ENCODE results near the gene DUSP22. TPM values are rescaled to one million over a fixed set of nuclear protein-coding genes. Genes with fewer than 3 reads are reported as not detected.

The DUSP22 gene
- total RNA-seq, 1 donor from 2014 or later = 40.0 TPM

DNA sequence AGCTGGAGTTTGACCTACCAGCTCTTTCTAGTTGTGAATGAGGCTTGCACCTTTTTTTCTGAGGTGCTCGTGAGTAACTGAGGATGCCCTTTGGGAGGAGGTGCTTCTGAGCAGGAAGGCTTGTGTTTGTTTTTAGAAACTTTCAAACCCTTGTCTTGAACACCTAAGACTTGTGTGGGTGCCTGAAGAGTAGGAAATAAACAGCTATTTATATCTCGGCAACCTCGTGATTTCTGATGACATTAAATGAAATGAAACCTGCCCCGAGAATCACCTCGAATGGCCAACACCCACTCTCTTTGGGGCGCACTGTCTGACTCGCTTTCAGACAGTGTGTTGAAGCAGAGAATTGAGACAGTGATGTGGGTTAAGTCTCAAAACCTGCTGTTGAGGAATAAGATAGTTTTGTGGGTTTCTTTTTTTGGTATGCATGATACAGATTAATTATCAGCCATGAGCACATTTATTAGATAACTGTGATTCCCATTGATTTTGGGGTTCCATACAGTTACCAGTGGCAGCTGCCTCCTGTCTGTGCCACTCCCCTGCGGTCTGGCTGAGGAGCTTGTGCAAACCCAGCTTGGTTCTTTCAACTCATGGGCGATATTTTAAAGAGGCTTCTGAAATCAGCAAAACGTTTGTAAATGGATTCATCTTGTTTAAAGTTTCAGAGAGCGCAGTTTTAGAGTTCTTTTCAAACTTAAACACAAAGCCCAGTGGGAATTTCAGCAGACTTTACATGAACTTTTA lies 107.7 kb downstream of the DUSP22 start:
- Mint-ChIP-seq H3K27ac (no peak overlapping the region), H3K4me3 (no peak overlapping the region), H3K9me3 (peaks cover 7% of the 10 kb centered on the region), H3K36me3 (no peaks in the 10 kb centered on the region), H3K27me3 (ENCODE audit: insufficient read depth, low read depth) (peaks cover 21% of the 10 kb centered on the region), H3K4me1 (no peaks in the 10 kb centered on the region)
- H3F3A ChIP-seq (ENCODE audit: low read depth) = no peaks in the 10 kb centered on the region
- no peak overlapping the region for H3K4me2 ChIP-seq
- H3K27ac ChIP-seq = no peak overlapping the region
- H3K9me3 ChIP-seq (ENCODE audit: low read depth) = no peaks in the 10 kb centered on the region
- H3K4me3 ChIP-seq = no peak overlapping the region
- peaks cover 37% of the 10 kb centered on the region for H3K27me3 ChIP-seq
- no peaks in the 10 kb centered on the region for H3K4me1 ChIP-seq
- H3K9ac ChIP-seq = no peak overlapping the region
- no peaks in the 10 kb centered on the region for H3K79me2 ChIP-seq (ENCODE audit: low read depth)
- no peaks in the 10 kb centered on the region for H4K20me1 ChIP-seq (ENCODE audit: low read depth)
- TF ChIP-seq, protein P1, sequence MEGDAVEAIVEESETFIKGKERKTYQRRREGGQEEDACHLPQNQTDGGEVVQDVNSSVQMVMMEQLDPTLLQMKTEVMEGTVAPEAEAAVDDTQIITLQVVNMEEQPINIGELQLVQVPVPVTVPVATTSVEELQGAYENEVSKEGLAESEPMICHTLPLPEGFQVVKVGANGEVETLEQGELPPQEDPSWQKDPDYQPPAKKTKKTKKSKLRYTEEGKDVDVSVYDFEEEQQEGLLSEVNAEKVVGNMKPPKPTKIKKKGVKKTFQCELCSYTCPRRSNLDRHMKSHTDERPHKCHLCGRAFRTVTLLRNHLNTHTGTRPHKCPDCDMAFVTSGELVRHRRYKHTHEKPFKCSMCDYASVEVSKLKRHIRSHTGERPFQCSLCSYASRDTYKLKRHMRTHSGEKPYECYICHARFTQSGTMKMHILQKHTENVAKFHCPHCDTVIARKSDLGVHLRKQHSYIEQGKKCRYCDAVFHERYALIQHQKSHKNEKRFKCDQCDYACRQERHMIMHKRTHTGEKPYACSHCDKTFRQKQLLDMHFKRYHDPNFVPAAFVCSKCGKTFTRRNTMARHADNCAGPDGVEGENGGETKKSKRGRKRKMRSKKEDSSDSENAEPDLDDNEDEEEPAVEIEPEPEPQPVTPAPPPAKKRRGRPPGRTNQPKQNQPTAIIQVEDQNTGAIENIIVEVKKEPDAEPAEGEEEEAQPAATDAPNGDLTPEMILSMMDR (IDR thresholded peaks at IDR 0.05) = no peak
- no peak for TF ChIP-seq EZH2 (IDR thresholded peaks at IDR 0.05)
- no peak for TF ChIP-seq EZH2phosphoT487 (IDR thresholded peaks at IDR 0.05)
- no peak overlapping the region for H2AFZ ChIP-seq (replicated peaks)
- H3K36me3 ChIP-seq = no peaks in the 10 kb centered on the region
- no peak for DNase-seq (ENCODE audit: low spot score)

DNA sequence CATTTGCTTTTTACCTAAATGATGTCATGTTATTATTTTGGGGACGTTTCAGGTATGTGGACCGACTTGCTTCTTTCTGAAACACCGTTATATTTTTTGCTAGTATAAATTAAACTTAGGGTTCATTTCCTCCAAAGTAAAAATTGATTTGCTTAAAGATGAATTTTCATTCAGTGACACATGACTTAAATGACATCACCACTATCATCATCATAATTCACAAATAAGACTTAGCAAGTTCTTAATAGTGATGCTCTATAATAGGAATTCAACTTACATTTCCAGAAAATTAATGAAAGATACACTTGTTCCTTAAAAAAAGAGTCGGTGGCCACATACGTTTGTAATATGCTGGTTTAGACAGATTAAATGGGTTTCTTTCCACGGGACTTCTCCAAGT lies 108.5 kb downstream of the DUSP22 start:
- peaks cover 29% of the 10 kb centered on the region for H3K27me3 ChIP-seq
- H2AFZ ChIP-seq (replicated peaks) = no peak overlapping the region
- H3K4me2 ChIP-seq = no peak overlapping the region
- Mint-ChIP-seq H3K27ac (no peak overlapping the region), H3K4me1 (no peaks in the 10 kb centered on the region), H3K27me3 (ENCODE audit: insufficient read depth, low read depth) (peaks cover 14% of the 10 kb centered on the region), H3K4me3 (no peak overlapping the region), H3K9me3 (peaks cover 8% of the 10 kb centered on the region), H3K36me3 (no peaks in the 10 kb centered on the region)
- no peaks in the 10 kb centered on the region for H4K20me1 ChIP-seq (ENCODE audit: low read depth)
- no peaks in the 10 kb centered on the region for H3K79me2 ChIP-seq (ENCODE audit: low read depth)
- H3K36me3 ChIP-seq = no peaks in the 10 kb centered on the region
- H3K27ac ChIP-seq = no peak overlapping the region
- H3K4me3 ChIP-seq = no peak overlapping the region
- no peak for DNase-seq (ENCODE audit: low spot score)
- TF ChIP-seq EZH2phosphoT487 (IDR thresholded peaks at IDR 0.05) (no peak), EZH2 (IDR thresholded peaks at IDR 0.05) (no peak)
- no peak overlapping the region for H3K9ac ChIP-seq
- H3F3A ChIP-seq (ENCODE audit: low read depth) = no peaks in the 10 kb centered on the region
- no peaks in the 10 kb centered on the region for H3K4me1 ChIP-seq
- no peaks in the 10 kb centered on the region for H3K9me3 ChIP-seq (ENCODE audit: low read depth)

Other genes starting within 250 kb of the DUSP22 start
- gene IRF4, start 99.3 kb downstream of the DUSP22 start, total RNA-seq (ENCODE audit: low replicate concordance) = 0.11 and 0.53 TPM in 2 replicates